H9 (cell line): ENCODE results near the gene WSCD1. TPM values are rescaled to one million over a fixed set of nuclear protein-coding genes. Genes with fewer than 3 reads are reported as not detected.

Experiments used
- DNase-seq: peaks from one replicate; pipeline ENCODE4 v3.0.0-alpha.2; 2017
- H2AFZ ChIP-seq: one replicate; pipeline ENCODE4 v1.6.1; 2013; ENCODE audit warnings: mild to moderate bottlenecking, low read length, control low read depth, moderate library complexity
- H2AK5ac ChIP-seq: 2 replicates; pipeline ENCODE4 v1.6.1; 2013; ENCODE audit warnings: low read length, control low read depth, mixed read lengths; ENCODE audit not compliant: insufficient read length
- H2BK120ac ChIP-seq: one replicate; pipeline ENCODE4 v1.6.1; 2013; ENCODE audit warnings: low read depth, mild to moderate bottlenecking, low read length, control low read depth, inconsistent platforms; ENCODE audit not compliant: poor library complexity, severe bottlenecking
- H2BK12ac ChIP-seq: 2 replicates; pipeline ENCODE4 v1.6.1; 2013; ENCODE audit warnings: low read length, control low read depth, mixed read lengths, low read depth; ENCODE audit not compliant: insufficient read length
- H2BK15ac ChIP-seq: 2 replicates; pipeline ENCODE4 v1.6.1; 2013; ENCODE audit warnings: low read depth, low read length, control low read depth
- H2BK20ac ChIP-seq: one replicate; pipeline ENCODE4 v1.6.1; 2013; ENCODE audit warnings: low read depth, mild to moderate bottlenecking, low read length, control low read depth, inconsistent platforms; ENCODE audit not compliant: poor library complexity, severe bottlenecking
- H2BK5ac ChIP-seq: 2 replicates; pipeline ENCODE4 v1.6.1; 2013; ENCODE audit warnings: low read length, control low read depth, mixed read lengths; ENCODE audit not compliant: insufficient read length
- H3K14ac ChIP-seq: 2 replicates; pipeline ENCODE4 v1.6.1; 2013; ENCODE audit warnings: low read length, control low read depth; ENCODE audit not compliant: insufficient read depth
- H3K18ac ChIP-seq: 2 replicates; pipeline ENCODE4 v1.6.1; 2013; ENCODE audit warnings: low read depth, mild to moderate bottlenecking, mixed read lengths, low read length, control low read depth; ENCODE audit not compliant: insufficient read length
- H3K23ac ChIP-seq: 2 replicates; pipeline ENCODE4 v1.6.1; 2013; ENCODE audit warnings: low read length, control low read depth, mixed read lengths, low read depth; ENCODE audit not compliant: insufficient read length
- H3K23me2 ChIP-seq: 2 replicates; pipeline ENCODE4 v1.6.1; 2013; ENCODE audit warnings: low read depth, mild to moderate bottlenecking, mixed read lengths, low read length, control low read depth; ENCODE audit not compliant: insufficient read length, poor library complexity, severe bottlenecking
- H3K27ac ChIP-seq: 2 replicates; pipeline ENCODE4 v1.5.1; 2013; ENCODE audit warnings: low read length, control low read depth, mixed read lengths, low read depth; ENCODE audit not compliant: insufficient read length
- H3K27me3 ChIP-seq: 2 replicates; pipeline ENCODE4 v1.6.1; 2013; ENCODE audit warnings: low read length, control low read depth, inconsistent platforms; ENCODE audit not compliant: insufficient read depth
- H3K4ac ChIP-seq: 2 replicates; pipeline ENCODE4 v1.6.1; 2013; ENCODE audit warnings: low read depth, mild to moderate bottlenecking, control low read depth, inconsistent platforms, low read length, moderate library complexity
- H3K4me1 ChIP-seq: 2 replicates; pipeline ENCODE4 v1.6.1; 2013; ENCODE audit warnings: low read length, control low read depth, inconsistent platforms; ENCODE audit not compliant: insufficient read depth
- H3K4me2 ChIP-seq: 2 replicates; pipeline ENCODE4 v1.6.1; 2013; ENCODE audit warnings: low read length, control low read depth, mixed read lengths; ENCODE audit not compliant: insufficient read length, insufficient read depth
- H3K56ac ChIP-seq: 2 replicates; pipeline ENCODE4 v1.6.1; 2013; ENCODE audit warnings: low read depth, mild to moderate bottlenecking, mixed read lengths, low read length, control low read depth; ENCODE audit not compliant: insufficient read length
- H3K79me1 ChIP-seq: 2 replicates; pipeline ENCODE4 v1.6.1; 2013; ENCODE audit warnings: low read depth, mild to moderate bottlenecking, moderate library complexity, low read length, control low read depth, inconsistent platforms; ENCODE audit not compliant: insufficient read depth, poor library complexity, severe bottlenecking
- H3K79me2 ChIP-seq: 2 replicates; pipeline ENCODE4 v1.6.1; 2013; ENCODE audit warnings: low read length, control low read depth, inconsistent platforms; ENCODE audit not compliant: insufficient read depth
- H3K9ac ChIP-seq: 2 replicates; pipeline ENCODE4 v1.6.1; 2013; ENCODE audit warnings: low read length, control low read depth, mixed read lengths; ENCODE audit not compliant: insufficient read length; ENCODE audit errors: extremely low read depth
- H3K9me3 ChIP-seq: one replicate; pipeline ENCODE4 v1.6.1; 2013; ENCODE audit warnings: low read depth, low read length, inconsistent platforms; ENCODE audit not compliant: control insufficient read depth
- H3T11ph ChIP-seq: one replicate; pipeline ENCODE4 v1.6.1; 2013; ENCODE audit warnings: mild to moderate bottlenecking, low read length, control low read depth, inconsistent platforms
- H4K20me1 ChIP-seq: one replicate; pipeline ENCODE4 v1.6.1; 2013; ENCODE audit not compliant: control insufficient read depth, insufficient read length, insufficient read depth
- H4K5ac ChIP-seq: 2 replicates; pipeline ENCODE4 v1.6.1; 2013; ENCODE audit warnings: low read depth, mild to moderate bottlenecking, mixed read lengths, low read length, control low read depth; ENCODE audit not compliant: insufficient read length
- H4K8ac ChIP-seq: replicated peaks from 2 replicates; pipeline ENCODE4 v1.6.1; 2013; ENCODE audit warnings: low read length, control low read depth, mixed read lengths, low read depth; ENCODE audit not compliant: insufficient read length
- H4K91ac ChIP-seq: 2 replicates; pipeline ENCODE4 v1.6.1; 2013; ENCODE audit warnings: low read depth, mild to moderate bottlenecking, moderate library complexity, mixed read lengths, low read length, control low read depth; ENCODE audit not compliant: insufficient read length
- H3K27ac Mint-ChIP-seq, 3 experiments: 2 replicates in 2 of 3; 3 replicates in 1 of 3; pipeline ENCODE4 v1.8.0; 2020 to 2021; ENCODE audit warnings: mixed read lengths in 3 of 3, mild to moderate bottlenecking in 1 of 3, moderate library complexity in 1 of 3
- H3K27me3 Mint-ChIP-seq: 2 replicates; pipeline ENCODE4 v1.8.0; 2021; ENCODE audit warnings: low read depth, mild to moderate bottlenecking, moderate library complexity, mixed read lengths
- H3K36me3 Mint-ChIP-seq, 3 experiments: 2 replicates in 2 of 3; 3 replicates in 1 of 3; pipeline ENCODE4 v1.8.0; 2020 to 2021; ENCODE audit warnings: low read depth in 3 of 3, mixed read lengths in 3 of 3; ENCODE audit not compliant: insufficient read depth in 1 of 3
- H3K4me1 Mint-ChIP-seq, 2 experiments: 2 replicates each; pipeline ENCODE4 v1.8.0; 2020; ENCODE audit warnings: mixed read lengths in 2 of 2
- H3K4me3 Mint-ChIP-seq, 2 experiments: 2 replicates in 1 of 2; 3 replicates in 1 of 2; pipeline ENCODE4 v1.8.0; 2020 to 2021; ENCODE audit warnings: mild to moderate bottlenecking in 2 of 2, mixed read lengths in 2 of 2, moderate library complexity in 1 of 2
- H3K9me3 Mint-ChIP-seq, 2 experiments: 2 replicates in 1 of 2; 3 replicates in 1 of 2; pipeline ENCODE4 v1.8.0; 2020; ENCODE audit warnings: mild to moderate bottlenecking in 2 of 2, mixed read lengths in 2 of 2, moderate library complexity in 1 of 2
- CTCF ChIP-seq: fragments of 200-600 bp; sonication (generic); conservative IDR thresholded peaks from 3 replicates; pipeline ENCODE4 v1.8.0; 2021; ENCODE audit warnings: antibody characterized with exemption, mild to moderate bottlenecking
- WGBS: extraction: QIAGEN DNeasy Blood & Tissue Kit; methylation state at CpG from one replicate; pipeline ENCODE4 v1.1.7; 2013; ENCODE audit warnings: missing lambda C conversion rate, low lambda C conversion rate, mixed read lengths; ENCODE audit not compliant: insufficient read length; ENCODE audit errors: extremely low coverage; 5-methylcytosine and 5-hydroxymethylcytosine counted together
- total RNA-seq: library from RNA; stranded (reverse); gene quantifications from 2 replicates; pipeline ENCODE4 v1.2.1, GENCODE V29; 2021

Gene WSCD1
- total RNA-seq, 1 experiment from 2014 or later, result 33.6 TPM

GRCh38 chr17:6110088-6110487, 39.9 kb downstream of the WSCD1 start:
- Histone ChIP-seq H3K23ac (no peak overlapping the region), H2AK5ac (no peak overlapping the region), H3K56ac (no peak overlapping the region), H2AFZ (no peak overlapping the region), H3T11ph (no peak overlapping the region), H3K27ac (no peak overlapping the region), H3K27me3 (no peaks in the 10 kb centered on the region), H3K14ac (no peak overlapping the region), H2BK15ac (no peak overlapping the region), H4K91ac (no peak overlapping the region), H2BK5ac (no peak overlapping the region), H3K9me3 (no peaks in the 10 kb centered on the region), H3K4me2 (no peak overlapping the region), H3K79me1 (no peaks in the 10 kb centered on the region), H3K79me2 (no peaks in the 10 kb centered on the region), H4K20me1 (no peaks in the 10 kb centered on the region), H3K4ac (no peak overlapping the region), H3K9ac (no peak overlapping the region), H3K4me1 (no peaks in the 10 kb centered on the region), H2BK120ac (no peak overlapping the region), H3K23me2 (no peaks in the 10 kb centered on the region), H4K5ac (no peak overlapping the region), H2BK12ac (no peak overlapping the region), H3K18ac (no peak overlapping the region), H4K8ac (no peak overlapping the region), H2BK20ac (no peak overlapping the region)
- peaks cover 0 to 2% of the 10 kb centered on the region in 2 experiments; a peak in 2 of 4 replicates for H3K4me1 Mint-ChIP-seq
- H3K9me3 Mint-ChIP-seq, result no peaks in the 10 kb centered on the region; a peak in 2 of 5 replicates
- no CpG with 5 or more reads among the region's 4 CpGs for WGBS
- H3K4me3 Mint-ChIP-seq, result no peak overlapping the region
- H3K27ac Mint-ChIP-seq, result no peak overlapping the region; a peak in 1 of 7 replicates
- DNase-seq, result no peak
- H3K27me3 Mint-ChIP-seq, result no peaks in the 10 kb centered on the region; the same call in 1 of the 2 replicates
- TF ChIP-seq CTCF, result no peak
- H3K36me3 Mint-ChIP-seq, result peaks cover 39 to 52% (median 45%) of the 10 kb centered on the region in 3 experiments
